Measurements from ENCODE around the gene SCN1A.
"Not testable (repeated sequence)": the region's sequence is repeated elsewhere in the genome, so short reads cannot be mapped to it uniquely, and the experiment has no call there.

The SCN1A gene

DNA sequence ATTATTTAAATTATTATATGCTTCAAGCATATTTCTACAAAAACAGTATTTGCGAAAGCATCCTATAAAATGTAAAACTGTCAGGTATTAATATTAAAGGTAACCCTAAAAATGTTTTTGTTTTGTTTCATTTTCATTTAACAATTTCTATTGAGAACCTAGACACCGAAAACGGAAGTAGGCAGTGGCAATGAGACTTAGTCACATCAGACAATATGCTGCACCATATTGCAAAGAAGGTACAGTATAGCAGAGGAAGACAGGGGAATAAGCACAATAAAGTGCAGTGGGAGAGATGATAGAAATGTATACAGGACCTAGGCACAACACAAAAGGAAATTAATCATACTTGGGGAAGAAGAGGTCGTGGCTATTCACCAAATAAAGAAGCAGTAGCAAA lies 12.2 kb downstream of the SCN1A start:
- Histone ChIP-seq H3K36me3 (no peaks in the 10 kb centered on the region), H3K27me3 (no peaks in the 10 kb centered on the region), H3K9me3 (no peaks in the 10 kb centered on the region), H3K4me3 (ENCODE audit: low read depth, low read length) (no peak overlapping the region), H3K4me1 (no peaks in the 10 kb centered on the region)
- TF ChIP-seq, protein P1, sequence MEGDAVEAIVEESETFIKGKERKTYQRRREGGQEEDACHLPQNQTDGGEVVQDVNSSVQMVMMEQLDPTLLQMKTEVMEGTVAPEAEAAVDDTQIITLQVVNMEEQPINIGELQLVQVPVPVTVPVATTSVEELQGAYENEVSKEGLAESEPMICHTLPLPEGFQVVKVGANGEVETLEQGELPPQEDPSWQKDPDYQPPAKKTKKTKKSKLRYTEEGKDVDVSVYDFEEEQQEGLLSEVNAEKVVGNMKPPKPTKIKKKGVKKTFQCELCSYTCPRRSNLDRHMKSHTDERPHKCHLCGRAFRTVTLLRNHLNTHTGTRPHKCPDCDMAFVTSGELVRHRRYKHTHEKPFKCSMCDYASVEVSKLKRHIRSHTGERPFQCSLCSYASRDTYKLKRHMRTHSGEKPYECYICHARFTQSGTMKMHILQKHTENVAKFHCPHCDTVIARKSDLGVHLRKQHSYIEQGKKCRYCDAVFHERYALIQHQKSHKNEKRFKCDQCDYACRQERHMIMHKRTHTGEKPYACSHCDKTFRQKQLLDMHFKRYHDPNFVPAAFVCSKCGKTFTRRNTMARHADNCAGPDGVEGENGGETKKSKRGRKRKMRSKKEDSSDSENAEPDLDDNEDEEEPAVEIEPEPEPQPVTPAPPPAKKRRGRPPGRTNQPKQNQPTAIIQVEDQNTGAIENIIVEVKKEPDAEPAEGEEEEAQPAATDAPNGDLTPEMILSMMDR (IDR thresholded peaks at IDR 0.05; ENCODE audit: low read depth, low read length), result no peak
- DNase-seq, result no peak

DNA sequence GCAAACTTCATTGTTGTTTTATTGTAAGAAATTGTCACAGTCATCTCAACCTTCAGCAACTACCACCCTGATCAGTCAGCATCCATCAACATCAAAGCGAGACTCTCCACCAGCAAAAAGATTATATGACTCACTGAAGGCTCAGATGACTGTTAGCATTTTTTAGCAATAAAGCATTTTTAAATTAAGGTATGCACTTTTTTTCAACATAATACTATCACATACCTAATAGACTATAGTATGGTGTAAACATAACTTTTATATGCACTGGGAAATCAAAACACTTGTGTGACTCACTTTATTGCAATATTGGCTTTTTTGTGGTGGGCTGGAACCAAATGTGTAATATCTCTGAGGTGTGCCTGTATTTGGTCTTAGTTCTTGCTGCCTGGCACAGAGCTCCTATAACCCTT lies 15.6 kb downstream of the SCN1A start:
- Histone ChIP-seq H3K36me3 (no peaks in the 10 kb centered on the region), H3K4me3 (ENCODE audit: low read depth, low read length) (no peak overlapping the region), H3K9me3 (no peaks in the 10 kb centered on the region), H3K27me3 (no peaks in the 10 kb centered on the region), H3K4me1 (no peaks in the 10 kb centered on the region)
- no peak for DNase-seq
- TF ChIP-seq, protein P1 (IDR thresholded peaks at IDR 0.05; ENCODE audit: low read depth, low read length), result no peak

DNA sequence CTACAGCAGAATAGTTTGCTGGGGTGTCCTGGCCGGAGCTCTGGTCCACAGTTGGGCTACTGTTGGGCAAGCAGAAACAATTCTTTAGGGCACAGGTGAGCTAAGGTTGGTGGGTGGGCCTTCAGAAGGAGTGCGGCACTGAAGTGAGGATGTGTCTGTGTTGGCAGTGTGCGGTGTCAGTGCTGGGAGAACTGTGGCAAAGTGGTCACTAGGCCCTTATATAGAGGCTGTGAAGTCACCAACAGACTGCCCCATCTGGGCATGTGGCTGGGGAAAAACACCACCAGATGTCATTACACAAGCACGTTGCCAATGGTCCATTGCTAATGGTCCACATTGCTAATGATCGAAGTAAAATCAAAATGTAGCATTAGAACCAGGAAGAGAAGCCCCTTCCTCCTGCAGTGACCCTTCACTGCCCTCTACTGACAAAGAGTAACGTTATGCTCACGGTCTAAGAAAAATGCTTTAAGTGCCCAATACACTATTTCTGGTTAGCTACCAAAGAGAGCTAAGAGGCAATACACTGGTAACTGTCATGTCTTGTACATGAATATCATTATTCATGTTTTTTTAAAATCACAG lies 21.3 kb downstream of the SCN1A start:
- peak; percentile 30 for DNase-seq
- Histone ChIP-seq H3K27me3 (no peaks in the 10 kb centered on the region), H3K36me3 (no peaks in the 10 kb centered on the region), H3K4me1 (no peaks in the 10 kb centered on the region), H3K4me3 (ENCODE audit: low read depth, low read length) (no peak overlapping the region), H3K9me3 (no peaks in the 10 kb centered on the region)
- TF ChIP-seq, protein P1 (IDR thresholded peaks at IDR 0.05; ENCODE audit: low read depth, low read length), result peak; percentile 81

DNA sequence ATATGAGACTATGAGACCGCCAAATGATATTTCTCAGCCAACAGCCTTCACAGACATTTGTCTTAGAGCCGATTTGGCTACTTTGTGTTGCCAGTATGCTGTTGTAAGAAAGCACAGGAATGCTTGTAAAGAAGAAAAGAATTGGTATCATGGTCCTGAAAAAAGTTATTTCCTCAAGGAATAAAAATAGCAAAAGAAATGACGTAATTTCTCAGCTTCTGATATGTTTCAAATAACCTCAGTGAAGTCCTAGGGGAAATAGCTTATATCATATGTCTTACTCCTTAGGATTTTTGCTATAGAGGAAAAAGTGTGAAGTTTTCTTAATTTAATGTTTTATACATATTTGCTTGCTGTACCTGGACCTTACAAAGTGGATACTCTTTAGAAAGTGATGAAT lies 23.0 kb downstream of the SCN1A start:
- H3K9me3 ChIP-seq, result no peaks in the 10 kb centered on the region
- DNase-seq, result no peak
- H3K27me3 ChIP-seq, result no peaks in the 10 kb centered on the region
- no peaks in the 10 kb centered on the region for H3K4me1 ChIP-seq
- no peak overlapping the region for H3K4me3 ChIP-seq (ENCODE audit: low read depth, low read length)
- TF ChIP-seq, protein P1 (IDR thresholded peaks at IDR 0.05; ENCODE audit: low read depth, low read length), result no peak
- H3K36me3 ChIP-seq, result no peaks in the 10 kb centered on the region

DNA sequence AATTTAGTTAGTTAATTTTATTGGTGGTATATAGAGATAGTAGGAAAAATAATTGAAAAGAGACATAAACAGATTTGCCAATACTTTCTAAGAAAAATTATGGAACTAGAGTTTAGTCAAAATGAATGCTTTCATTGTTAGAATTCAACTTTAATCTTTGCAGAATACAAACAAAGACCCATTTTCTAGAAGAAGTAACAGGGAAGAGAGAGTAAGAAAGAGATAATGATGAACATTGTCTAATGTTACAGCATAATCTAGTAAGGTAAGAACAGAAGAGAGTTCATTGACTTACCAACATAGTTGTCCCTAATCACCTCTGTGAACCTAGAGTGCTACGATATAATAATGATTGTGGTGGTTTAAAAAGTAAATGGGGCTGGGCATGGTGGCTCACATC lies 23.7 kb downstream of the SCN1A start:
- no peaks in the 10 kb centered on the region for H3K27me3 ChIP-seq
- no peak overlapping the region for H3K4me3 ChIP-seq (ENCODE audit: low read depth, low read length)
- TF ChIP-seq, protein P1 (IDR thresholded peaks at IDR 0.05; ENCODE audit: low read depth, low read length), result no peak
- no peaks in the 10 kb centered on the region for H3K36me3 ChIP-seq
- DNase-seq, result no peak
- H3K9me3 ChIP-seq, result no peaks in the 10 kb centered on the region
- no peaks in the 10 kb centered on the region for H3K4me1 ChIP-seq

DNA sequence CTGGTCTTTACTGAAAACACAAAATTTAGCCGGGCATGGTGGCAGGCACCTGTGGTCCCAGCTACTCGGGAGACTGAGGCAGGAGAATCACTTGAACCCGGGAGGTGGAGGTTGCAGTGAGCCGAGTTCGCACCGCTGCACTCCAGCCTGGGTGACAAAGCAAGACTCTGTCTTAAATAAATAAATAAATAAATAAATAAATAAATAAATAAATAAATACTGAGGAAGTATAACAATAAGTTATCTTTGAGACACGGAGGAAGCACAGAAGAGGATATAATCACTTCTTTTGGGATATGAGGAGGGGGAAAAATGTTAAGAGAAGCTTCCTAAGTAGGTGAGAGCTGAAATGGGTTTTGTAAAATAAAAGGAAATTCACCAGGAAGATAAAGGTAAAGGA lies 24.5 kb downstream of the SCN1A start:
- not testable (repeated sequence) for H3K27me3 ChIP-seq; DNase-seq; H3K4me1 ChIP-seq; H3K36me3 ChIP-seq; H3K4me3 ChIP-seq (ENCODE audit: low read depth, low read length); H3K9me3 ChIP-seq

DNA sequence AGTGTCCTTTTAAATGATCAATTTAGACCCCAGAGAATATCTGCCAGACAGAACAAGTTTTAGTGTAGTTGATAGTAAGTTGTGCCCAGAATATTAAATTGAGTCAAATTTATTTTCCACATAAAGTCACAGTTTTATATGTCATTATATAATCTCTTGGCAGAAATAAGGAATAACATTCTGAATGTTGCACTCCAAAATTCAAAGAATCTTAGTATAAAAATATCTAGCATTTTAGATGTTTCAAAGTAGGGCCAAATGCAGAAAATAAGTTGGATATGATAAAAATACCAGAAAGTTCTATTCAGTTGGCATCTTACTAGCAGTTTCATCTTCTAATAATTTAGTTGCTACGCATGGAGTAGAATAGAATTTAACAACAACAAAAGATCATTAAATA lies 33.5 kb downstream of the SCN1A start:
- DNase-seq, result no peak
- Histone ChIP-seq H3K9me3 (no peaks in the 10 kb centered on the region), H3K4me1 (no peaks in the 10 kb centered on the region), H3K27me3 (no peaks in the 10 kb centered on the region), H3K36me3 (no peaks in the 10 kb centered on the region), H3K4me3 (ENCODE audit: low read depth, low read length) (no peak overlapping the region)
- TF ChIP-seq, protein P1 (IDR thresholded peaks at IDR 0.05; ENCODE audit: low read depth, low read length), result no peak
